ENCODE results near the gene ANGPTL3. TPM values are rescaled to one million over a fixed set of nuclear protein-coding genes. Genes with fewer than 3 reads are reported as not detected.

Gene ANGPTL3
- total RNA-seq, 1 donor from 2014 or later, result not detected

DNA sequence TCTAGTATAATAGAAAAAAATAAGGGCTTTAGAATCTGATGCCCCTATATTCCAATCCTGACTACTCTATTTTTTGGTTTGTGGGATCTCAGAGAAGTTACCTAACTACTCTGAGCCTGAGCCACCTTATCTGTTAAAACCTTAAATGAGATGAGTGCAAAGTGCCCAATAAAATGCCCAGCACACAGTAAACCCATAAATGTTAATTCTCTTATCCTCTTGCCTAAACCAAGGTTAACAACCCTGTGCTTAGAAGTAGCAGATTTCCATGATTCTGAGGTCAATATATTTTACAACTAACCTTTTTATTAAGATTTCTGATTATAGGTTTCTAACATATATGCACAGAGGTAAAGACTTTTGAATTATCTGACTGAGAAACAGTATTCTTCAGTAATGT, 55.1 kb downstream of the ANGPTL3 start:
- Mint-ChIP-seq H3K9me3 (no peaks in the 10 kb centered on the region), H3K36me3 (ENCODE audit: low read depth) (peaks cover 10% of the 10 kb centered on the region), H3K4me1 (no peaks in the 10 kb centered on the region), H3K27me3 (no peaks in the 10 kb centered on the region), H3K27ac (no peak overlapping the region), H3K4me3 (no peak overlapping the region)
- TF ChIP-seq, protein P1, sequence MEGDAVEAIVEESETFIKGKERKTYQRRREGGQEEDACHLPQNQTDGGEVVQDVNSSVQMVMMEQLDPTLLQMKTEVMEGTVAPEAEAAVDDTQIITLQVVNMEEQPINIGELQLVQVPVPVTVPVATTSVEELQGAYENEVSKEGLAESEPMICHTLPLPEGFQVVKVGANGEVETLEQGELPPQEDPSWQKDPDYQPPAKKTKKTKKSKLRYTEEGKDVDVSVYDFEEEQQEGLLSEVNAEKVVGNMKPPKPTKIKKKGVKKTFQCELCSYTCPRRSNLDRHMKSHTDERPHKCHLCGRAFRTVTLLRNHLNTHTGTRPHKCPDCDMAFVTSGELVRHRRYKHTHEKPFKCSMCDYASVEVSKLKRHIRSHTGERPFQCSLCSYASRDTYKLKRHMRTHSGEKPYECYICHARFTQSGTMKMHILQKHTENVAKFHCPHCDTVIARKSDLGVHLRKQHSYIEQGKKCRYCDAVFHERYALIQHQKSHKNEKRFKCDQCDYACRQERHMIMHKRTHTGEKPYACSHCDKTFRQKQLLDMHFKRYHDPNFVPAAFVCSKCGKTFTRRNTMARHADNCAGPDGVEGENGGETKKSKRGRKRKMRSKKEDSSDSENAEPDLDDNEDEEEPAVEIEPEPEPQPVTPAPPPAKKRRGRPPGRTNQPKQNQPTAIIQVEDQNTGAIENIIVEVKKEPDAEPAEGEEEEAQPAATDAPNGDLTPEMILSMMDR (IDR thresholded peaks at IDR 0.05), result no peak
- DNase-seq (no peak), ATAC-seq (ENCODE audit: low read depth) (no peak)
- ChIA-PET CTCF (no interaction called here), POLR2A (no interaction called here)
- intact Hi-C loops (cut with micrococcal nuclease), result no loop called here

DNA sequence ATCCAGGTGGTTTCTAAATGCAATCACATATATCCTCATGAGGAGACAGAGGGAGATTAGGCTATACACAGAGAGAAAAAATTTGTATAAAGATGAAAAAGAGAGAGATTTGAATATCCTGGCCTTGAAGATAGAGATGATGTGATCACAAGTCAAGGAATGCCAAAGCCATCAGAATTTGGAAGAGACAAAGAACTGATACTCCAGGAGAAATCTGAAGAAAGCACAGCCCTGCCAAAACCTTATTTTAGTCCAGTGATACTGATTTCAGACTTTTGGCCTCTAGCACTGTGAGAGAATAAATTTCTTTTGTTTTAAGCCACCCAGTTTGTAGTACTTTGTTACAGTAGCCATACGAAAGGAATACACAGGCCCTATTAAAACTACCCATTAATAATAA, 57.4 kb downstream of the ANGPTL3 start:
- no peak for ATAC-seq (ENCODE audit: low read depth)
- DNase-seq, result no peak
- Mint-ChIP-seq H3K4me3 (no peak overlapping the region), H3K36me3 (ENCODE audit: low read depth) (peaks cover 10% of the 10 kb centered on the region), H3K27me3 (no peaks in the 10 kb centered on the region), H3K4me1 (no peaks in the 10 kb centered on the region), H3K27ac (no peak overlapping the region), H3K9me3 (no peaks in the 10 kb centered on the region)
- ChIA-PET POLR2A (no interaction called here), CTCF (no interaction called here)
- intact Hi-C loops (cut with micrococcal nuclease), result no loop called here
- TF ChIP-seq, protein P1 (IDR thresholded peaks at IDR 0.05), result no peak

Other genes with a start within 250 kb of the ANGPTL3 start
- 32.1 and 33.3 TPM in 2 replicates for gene USP1, start 160.5 kb upstream of the ANGPTL3 start, total RNA-seq
- 13.4 and 18.0 TPM in 2 replicates for gene DOCK7, start 90.9 kb downstream of the ANGPTL3 start, total RNA-seq
- gene ATG4C, start 186.6 kb downstream of the ANGPTL3 start, total RNA-seq, result 24.2 and 28.4 TPM in 2 replicates